Common myeloid progenitor, CD34-positive (primary cell): Measurements from ENCODE around the gene ANKMY1.

Experiments used
- CTCF ChIA-PET: fragments of 350-600 bp; sonication (Branson Sonifier 250); formaldehyde crosslinking; loops from one replicate; lab custom pipeline; 2021; ENCODE audit warnings: antibody characterized with exemption; lab: Charles Lee
- POLR2A ChIA-PET: fragments of 350-600 bp; sonication (Branson Sonifier 250); formaldehyde crosslinking; loops from one replicate; lab custom pipeline; 2021; ENCODE audit warnings: antibody characterized with exemption; lab: Charles Lee
- DNase-seq, 3 donors: peaks; one replicate each; pipeline versions ENCODE4 v3.0.0 to v3.0.0-alpha.2; 2013
- H3K27ac ChIP-seq, 2 experiments: 1 replicate in 1 of 2; 2 replicates in 1 of 2; pipeline ENCODE4 v1.7.0; 2013; ENCODE audit warnings: inconsistent platforms in 2 of 2, low read length in 2 of 2, mild to moderate bottlenecking in 2 of 2, low read depth in 1 of 2, moderate library complexity in 1 of 2; ENCODE audit not compliant: severe bottlenecking in 2 of 2, insufficient read depth in 1 of 2, poor library complexity in 1 of 2
- H3K27me3 ChIP-seq, 5 experiments: replicated peaks in 2 of 5; 1 replicate in 3 of 5; 2 replicates in 2 of 5; pipeline versions ENCODE4 v1.6.1 to v1.7.0; 2013; ENCODE audit warnings: low read length in 4 of 5, mild to moderate bottlenecking in 2 of 5, moderate library complexity in 2 of 5, inconsistent platforms in 1 of 5; ENCODE audit not compliant: insufficient read depth in 5 of 5, control insufficient read depth in 4 of 5
- H3K36me3 ChIP-seq, 4 experiments: 1 replicate in 2 of 4; 2 replicates in 2 of 4; pipeline versions ENCODE4 v1.6.1 to v1.7.0; 2013; ENCODE audit warnings: low read length in 3 of 4, control low read depth in 1 of 4, mild to moderate bottlenecking in 1 of 4; ENCODE audit not compliant: control insufficient read depth in 4 of 4, insufficient read depth in 4 of 4
- H3K4me1 ChIP-seq, 4 experiments: 1 replicate in 3 of 4; 2 replicates in 1 of 4; pipeline versions ENCODE4 v1.6.1 to v1.7.1; 2013; ENCODE audit warnings: low read length in 3 of 4, mild to moderate bottlenecking in 3 of 4, control low read depth in 1 of 4, inconsistent platforms in 1 of 4, moderate library complexity in 1 of 4; ENCODE audit not compliant: control insufficient read depth in 4 of 4, insufficient read depth in 4 of 4; ENCODE audit errors: control extremely low read depth in 1 of 4
- H3K4me3 ChIP-seq, 7 experiments: 1 replicate in 4 of 7; 2 replicates in 3 of 7; pipeline versions ENCODE4 v1.5.1 to v1.7.0; 2013; ENCODE audit warnings: mild to moderate bottlenecking in 7 of 7, low read length in 6 of 7, moderate library complexity in 6 of 7, inconsistent platforms in 2 of 7, low read depth in 2 of 7, control low read depth in 1 of 7; ENCODE audit not compliant: insufficient read depth in 4 of 7, control insufficient read depth in 1 of 7; ENCODE audit errors: extremely low read depth in 1 of 7
- H3K9me3 ChIP-seq, 5 experiments: 1 replicate in 4 of 5; 2 replicates in 1 of 5; pipeline versions ENCODE4 v1.6.1 to v1.7.1; 2013; ENCODE audit warnings: low read length in 4 of 5, mild to moderate bottlenecking in 2 of 5, inconsistent platforms in 1 of 5, low read depth in 1 of 5, moderate library complexity in 1 of 5; ENCODE audit not compliant: control insufficient read depth in 4 of 5, insufficient read depth in 2 of 5; ENCODE audit errors: control extremely low read depth in 1 of 5
- WGBS: methylation state at CpG from one replicate; pipeline ENCODE4 v1.1.5; 2013; ENCODE audit not compliant: insufficient coverage; 5-methylcytosine and 5-hydroxymethylcytosine counted together

ANKMY1 gene

DNA sequence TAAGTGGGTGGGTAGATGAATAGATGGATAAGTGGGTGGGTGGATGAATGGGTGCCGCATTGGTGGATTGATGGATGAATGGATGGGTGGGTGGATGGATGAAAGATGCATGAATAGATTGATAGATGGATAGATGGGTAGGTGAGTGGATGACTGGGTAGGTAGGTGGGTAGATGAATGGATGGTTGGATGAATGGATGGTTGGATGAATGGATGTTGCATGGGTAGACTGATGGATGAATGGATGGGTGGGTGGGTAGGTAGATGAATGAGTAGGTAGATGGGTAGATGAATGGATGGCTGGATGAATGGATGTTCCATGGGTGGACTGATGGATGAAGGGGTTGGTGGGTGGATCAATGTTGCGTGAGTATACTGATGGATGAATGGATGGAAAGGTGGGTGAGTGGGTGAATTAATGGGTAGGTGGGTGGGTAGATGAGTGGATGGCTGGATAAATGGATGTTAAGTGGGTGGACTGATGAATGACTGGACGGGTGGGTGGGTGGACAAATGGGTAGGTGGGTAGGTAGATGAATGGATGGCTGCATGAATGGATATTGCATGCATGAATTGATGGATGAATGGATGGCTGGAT is 30.5 kb downstream of the ANKMY1 start:
- DNase-seq, result no peak
- H3K9me3 ChIP-seq, result peaks cover 9 to 79% (median 66%) of the 10 kb centered on the region in 5 experiments
- no peak overlapping the region for H3K4me3 ChIP-seq
- H3K4me1 ChIP-seq, result no peaks in the 10 kb centered on the region
- 89% methylated on average over 3 of the region's 3 CpGs for WGBS
- H3K36me3 ChIP-seq, result peaks cover 12 to 80% (median 66%) of the 10 kb centered on the region in 4 experiments
- no peak overlapping the region for H3K27ac ChIP-seq
- ChIA-PET CTCF (no interaction called here), POLR2A (no interaction called here)
- no peaks in the 10 kb centered on the region for H3K27me3 ChIP-seq

DNA sequence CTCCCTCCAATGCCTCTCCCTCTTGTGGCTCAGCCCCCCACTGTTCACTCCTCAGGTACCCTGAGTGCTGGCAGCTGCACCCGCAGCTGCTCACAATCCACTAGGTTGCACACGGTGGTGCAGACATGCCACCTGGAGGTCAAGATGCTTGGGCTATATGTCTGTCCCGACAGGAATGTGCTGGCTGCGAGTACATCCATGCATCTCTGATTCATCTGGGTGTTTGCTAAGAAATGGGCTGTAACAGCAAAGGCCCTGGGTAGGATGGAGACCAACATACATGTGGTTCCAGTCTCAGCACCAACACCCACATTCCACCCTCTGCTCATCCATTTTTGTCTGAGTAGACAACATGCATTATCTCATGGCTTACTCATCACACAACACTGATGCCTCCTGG is 31.3 kb downstream of the ANKMY1 start:
- Histone ChIP-seq H3K27me3 (no peaks in the 10 kb centered on the region), H3K4me3 (peak overlapping the region in 1 of 7 experiments; percentile 19), H3K4me1 (no peaks in the 10 kb centered on the region), H3K36me3 (peaks cover 12 to 83% (median 68%) of the 10 kb centered on the region in 4 experiments), H3K9me3 (peaks cover 5 to 80% (median 67%) of the 10 kb centered on the region in 5 experiments), H3K27ac (no peak overlapping the region)
- 100% methylated on average over 3 of the region's 4 CpGs for WGBS
- ChIA-PET POLR2A (no interaction called here), CTCF (no interaction called here)
- DNase-seq, result no peak

DNA sequence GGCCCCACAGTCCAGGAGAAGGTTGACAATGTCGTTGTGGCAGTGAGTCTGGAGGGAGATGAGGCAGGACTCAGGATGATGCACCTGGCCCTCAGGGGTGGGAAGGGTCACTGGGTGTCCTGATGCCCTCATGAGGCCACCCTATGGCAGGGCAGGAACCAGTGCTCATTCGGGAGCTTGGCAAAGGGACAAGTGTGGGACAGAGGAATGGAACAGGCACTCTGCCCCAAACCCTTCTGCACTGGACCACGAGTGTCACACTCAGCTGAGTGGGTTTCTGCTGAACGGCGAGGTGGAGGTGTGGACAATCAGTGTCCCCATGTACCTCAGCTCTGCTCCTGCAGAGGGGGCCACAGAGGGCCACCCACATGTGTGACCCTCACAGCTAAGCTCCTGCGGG is 32.0 kb downstream of the ANKMY1 start:
- CTCF ChIA-PET, result no interaction called here
- POLR2A ChIA-PET, result no interaction called here
- no peak overlapping the region for H3K27ac ChIP-seq
- no peak for DNase-seq
- H3K9me3 ChIP-seq, result peaks cover 0 to 80% (median 67%) of the 10 kb centered on the region in 5 experiments
- 97% methylated on average over 4 of the region's 6 CpGs for WGBS
- H3K36me3 ChIP-seq, result peaks cover 10 to 78% (median 65%) of the 10 kb centered on the region in 4 experiments
- peaks cover 0 to 1% (median 0%) of the 10 kb centered on the region in 5 experiments for H3K27me3 ChIP-seq
- H3K4me1 ChIP-seq, result no peaks in the 10 kb centered on the region
- H3K4me3 ChIP-seq, result peak overlapping the region in 1 of 7 experiments; percentile 19

DNA sequence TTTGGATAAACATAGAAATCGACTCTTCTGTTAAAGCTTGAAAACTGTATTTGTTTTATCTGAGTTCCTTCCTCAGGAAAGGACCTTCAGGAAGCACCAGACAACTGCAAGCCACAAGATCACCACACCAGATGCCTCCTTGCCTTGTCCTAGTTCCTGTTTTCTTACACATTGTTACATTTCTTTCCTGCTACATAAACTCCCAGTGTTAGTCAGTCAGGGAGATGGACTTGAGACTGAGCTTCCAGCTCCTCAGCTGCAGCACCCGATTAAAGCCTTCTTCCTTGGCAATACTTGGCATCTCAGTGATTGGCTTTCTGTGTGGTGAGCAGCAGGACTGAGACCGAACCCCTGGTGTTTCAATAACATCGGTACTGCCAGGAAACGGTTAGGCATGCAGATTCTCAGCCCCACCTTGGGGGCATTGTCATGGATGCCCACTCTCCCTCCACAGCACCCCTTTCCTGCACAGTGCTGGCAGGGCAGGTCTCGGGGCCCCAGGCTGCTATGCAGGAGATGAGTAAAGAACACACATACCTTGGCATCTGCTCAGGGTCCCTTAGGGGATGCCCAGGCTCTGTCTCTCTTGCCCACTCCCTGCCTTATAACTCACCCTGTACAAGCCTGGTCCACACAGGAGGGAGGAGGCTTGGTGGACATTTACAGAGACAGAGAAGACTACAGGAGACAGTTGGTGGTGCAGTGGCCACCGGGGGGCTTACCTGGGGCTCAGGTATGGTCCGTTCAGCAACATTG is 32.6 kb downstream of the ANKMY1 start:
- peaks cover 0 to 8% (median 0%) of the 10 kb centered on the region in 5 experiments for H3K27me3 ChIP-seq
- H3K9me3 ChIP-seq, result peaks cover 0 to 78% (median 64%) of the 10 kb centered on the region in 5 experiments
- H3K36me3 ChIP-seq, result peaks cover 10 to 72% (median 60%) of the 10 kb centered on the region in 4 experiments
- peaks cover 0 to 5% (median 2%) of the 10 kb centered on the region in 4 experiments for H3K4me1 ChIP-seq
- no peak overlapping the region for H3K4me3 ChIP-seq
- no peak overlapping the region for H3K27ac ChIP-seq
- ChIA-PET POLR2A (no interaction called here), CTCF (interaction anchor here (1.5 kb wide), 1 partner anchor 11 kb away, joined by 5 read pairs; no protein-coding TSS in a partner anchor)
- WGBS, result 97% methylated on average over 4 of the region's 8 CpGs
- peak; percentile 31 to 82 (median 67) for DNase-seq

DNA sequence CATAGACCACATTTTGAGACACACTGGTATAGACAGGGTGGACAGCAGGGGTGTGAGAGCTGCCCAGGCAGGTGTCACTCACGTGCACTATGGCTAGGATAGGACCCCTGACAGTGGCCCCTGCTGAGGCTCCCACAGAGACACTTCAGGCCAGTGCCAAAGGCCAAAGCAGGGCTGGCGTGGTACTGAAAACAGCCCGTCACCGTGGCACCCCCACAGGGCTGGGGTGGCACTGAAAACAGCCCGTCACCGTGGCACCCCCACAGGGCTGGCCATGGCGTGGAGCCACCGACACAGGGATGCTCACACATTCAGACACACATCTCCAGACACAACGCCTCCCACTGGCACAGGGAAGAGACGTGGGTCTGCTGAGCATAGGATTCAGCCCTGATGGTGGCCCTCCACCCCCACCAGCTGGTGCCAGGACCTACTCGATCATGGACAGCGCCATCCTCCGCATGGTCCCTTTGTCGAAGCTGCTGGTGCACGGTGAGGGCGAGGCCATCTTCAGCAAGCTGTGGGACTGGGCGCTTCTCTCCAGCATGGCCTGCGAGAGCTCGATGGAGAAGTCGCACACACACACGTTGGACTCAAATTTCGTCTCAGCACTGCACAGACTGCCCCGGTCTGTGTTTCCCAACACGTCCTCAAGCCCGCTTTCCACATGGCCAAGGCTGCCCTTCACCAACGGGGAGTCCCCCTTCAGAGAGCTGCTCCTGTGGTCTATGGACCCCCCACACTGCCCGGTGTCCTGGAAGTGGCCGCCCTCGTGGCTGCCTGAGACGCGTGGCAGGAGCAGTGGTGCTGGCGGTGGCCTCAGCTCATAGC is 34.1 kb downstream of the ANKMY1 start:
- 99% methylated on average over 26 of the region's 32 CpGs for WGBS
- CTCF ChIA-PET, result interaction anchor here (1.5 kb wide), 1 partner anchor 10 kb away, joined by 5 read pairs; no protein-coding TSS in a partner anchor

DNA sequence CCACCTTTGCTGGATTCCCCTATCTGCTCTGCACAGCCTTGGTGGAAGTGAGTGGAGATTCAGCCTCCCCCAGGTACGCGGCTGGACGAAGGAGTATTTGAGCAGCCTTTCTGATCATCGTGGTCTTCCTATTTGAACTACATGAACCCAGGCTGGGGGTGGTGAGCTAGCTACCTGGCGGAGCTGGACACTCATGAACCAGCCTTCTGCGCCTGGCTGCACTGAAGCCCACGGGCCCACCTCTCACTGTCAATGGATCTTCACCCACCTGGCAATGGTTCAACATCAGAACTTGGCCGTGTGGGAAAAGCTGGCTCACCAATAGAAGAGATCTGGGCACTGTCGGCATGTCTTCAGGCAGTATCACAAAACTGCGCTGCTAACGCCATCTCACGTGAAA is 35.4 kb downstream of the ANKMY1 start:
- 100% methylated on average over 12 of the region's 12 CpGs for WGBS

More for the DNA sequence above, 34.1 kb downstream of the ANKMY1 start:
- no peak overlapping the region for H3K27ac ChIP-seq
- peaks cover 10 to 57% (median 49%) of the 10 kb centered on the region in 4 experiments for H3K36me3 ChIP-seq
- peaks cover 0 to 23% (median 0%) of the 10 kb centered on the region in 5 experiments for H3K27me3 ChIP-seq
- no peak overlapping the region for H3K4me3 ChIP-seq
- POLR2A ChIA-PET, result no interaction called here
- H3K9me3 ChIP-seq, result peaks cover 0 to 68% (median 50%) of the 10 kb centered on the region in 5 experiments
- peaks cover 0 to 7% (median 3%) of the 10 kb centered on the region in 4 experiments for H3K4me1 ChIP-seq
- no peak for DNase-seq

More for the DNA sequence above, 35.4 kb downstream of the ANKMY1 start:
- peaks cover 0 to 7% (median 3%) of the 10 kb centered on the region in 4 experiments for H3K4me1 ChIP-seq
- H3K27ac ChIP-seq, result no peak overlapping the region
- POLR2A ChIA-PET, result no interaction called here
- DNase-seq, result no peak
- H3K9me3 ChIP-seq, result peaks cover 0 to 64% (median 47%) of the 10 kb centered on the region in 5 experiments
- CTCF ChIA-PET, result interaction anchor here (1.6 kb wide), 1 partner anchor 8 kb away, joined by 5 read pairs; no protein-coding TSS in a partner anchor
- H3K4me3 ChIP-seq, result no peak overlapping the region
- H3K36me3 ChIP-seq, result peaks cover 10 to 49% (median 44%) of the 10 kb centered on the region in 4 experiments
- peaks cover 0 to 23% (median 0%) of the 10 kb centered on the region in 5 experiments for H3K27me3 ChIP-seq
